DOHH2 (cell line): ENCODE data around the gene MTCH2.

Source experiments
- EZH2phosphoT487 ChIP-seq: fragments of 200-600 bp; sonication (generic); IDR thresholded peaks from 2 replicates; pipeline ENCODE4 v1.6.1; 2017; ENCODE audit warnings: borderline replicate concordance, mild to moderate bottlenecking, antibody characterized with exemption, low read length, moderate library complexity, mixed read lengths
- TF ChIP-seq, protein P1 (sequence below): fragments of 200-600 bp; sonication (generic); IDR thresholded peaks from one replicate; pipeline ENCODE4 v1.5.1; 2014; ENCODE audit warnings: antibody characterized with exemption, mild to moderate bottlenecking, low read depth, low read length; ENCODE audit not compliant: poor library complexity, severe bottlenecking

- TF ChIP-seq, protein P1, sequence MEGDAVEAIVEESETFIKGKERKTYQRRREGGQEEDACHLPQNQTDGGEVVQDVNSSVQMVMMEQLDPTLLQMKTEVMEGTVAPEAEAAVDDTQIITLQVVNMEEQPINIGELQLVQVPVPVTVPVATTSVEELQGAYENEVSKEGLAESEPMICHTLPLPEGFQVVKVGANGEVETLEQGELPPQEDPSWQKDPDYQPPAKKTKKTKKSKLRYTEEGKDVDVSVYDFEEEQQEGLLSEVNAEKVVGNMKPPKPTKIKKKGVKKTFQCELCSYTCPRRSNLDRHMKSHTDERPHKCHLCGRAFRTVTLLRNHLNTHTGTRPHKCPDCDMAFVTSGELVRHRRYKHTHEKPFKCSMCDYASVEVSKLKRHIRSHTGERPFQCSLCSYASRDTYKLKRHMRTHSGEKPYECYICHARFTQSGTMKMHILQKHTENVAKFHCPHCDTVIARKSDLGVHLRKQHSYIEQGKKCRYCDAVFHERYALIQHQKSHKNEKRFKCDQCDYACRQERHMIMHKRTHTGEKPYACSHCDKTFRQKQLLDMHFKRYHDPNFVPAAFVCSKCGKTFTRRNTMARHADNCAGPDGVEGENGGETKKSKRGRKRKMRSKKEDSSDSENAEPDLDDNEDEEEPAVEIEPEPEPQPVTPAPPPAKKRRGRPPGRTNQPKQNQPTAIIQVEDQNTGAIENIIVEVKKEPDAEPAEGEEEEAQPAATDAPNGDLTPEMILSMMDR, result no peak
- no peak for TF ChIP-seq EZH2phosphoT487
These were observed 39.1 kb downstream of the MTCH2 start for GRCh38 chr11:47603295-47603694.
